NB4 (cell line): ENCODE data around the gene DENND1A.

ENCODE experiments used
- CTCF ChIP-seq: IDR thresholded peaks from one replicate; pipeline ENCODE4 v1.5.1; 2012; ENCODE audit warnings: low read depth, low read length
- POLR2A ChIP-seq: IDR thresholded peaks from 2 replicates; pipeline ENCODE4 v1.6.1; 2011; ENCODE audit warnings: mild to moderate bottlenecking; ENCODE audit not compliant: insufficient read length; ENCODE audit errors: extremely low read depth
- TF ChIP-seq, protein P1 (sequence below): IDR thresholded peaks from 2 replicates; pipeline ENCODE4 v1.6.1; 2011; ENCODE audit warnings: low read depth, low read length

DNA sequence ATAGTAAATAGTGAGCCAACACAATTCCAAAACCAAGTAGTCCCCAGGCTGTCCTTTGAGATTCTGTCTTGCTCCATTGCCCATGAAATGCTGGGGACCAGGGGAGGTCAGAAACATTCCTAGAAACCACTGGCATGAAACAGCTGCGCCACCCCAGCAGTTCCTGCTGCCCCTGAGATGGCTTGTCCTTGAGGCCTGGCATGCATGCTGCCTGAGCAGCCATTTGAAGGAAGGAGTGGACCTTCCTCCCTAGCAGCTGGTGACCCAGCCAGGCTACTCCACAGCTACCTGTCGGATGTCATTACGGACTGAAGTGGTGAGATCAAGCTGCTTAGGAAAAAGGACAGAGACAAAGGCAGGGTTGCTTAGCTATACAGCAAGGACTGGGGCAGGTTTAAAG lies 260.6 kb downstream of the DENND1A start:
- no peak for TF ChIP-seq CTCF
- no peak for TF ChIP-seq POLR2A
- TF ChIP-seq, protein P1, sequence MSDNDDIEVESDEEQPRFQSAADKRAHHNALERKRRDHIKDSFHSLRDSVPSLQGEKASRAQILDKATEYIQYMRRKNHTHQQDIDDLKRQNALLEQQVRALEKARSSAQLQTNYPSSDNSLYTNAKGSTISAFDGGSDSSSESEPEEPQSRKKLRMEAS = no peak
